GM12878 (cell line): ENCODE measurements around the gene FALEC. TPM values are rescaled to one million over a fixed set of nuclear protein-coding genes. Genes with fewer than 3 reads are reported as not detected.

ENCODE experiments used
- ATAC-seq: fragments of 200-7000 bp; cut with Tn5 transposase; 3 replicates; pipeline ENCODE4 v1.9.1; 2020; ENCODE audit warnings: mild to moderate bottlenecking, moderate library complexity
- BruUV-seq: library from RNA; stranded (reverse); fragments of 400-500 nt; replicated peaks from 2 replicates; lab custom pipeline; 2021; lab: Mats Ljungman, UMichigan
- CTCF ChIA-PET: fragments of 300-600 bp; sonication (Branson Sonifier 250); formaldehyde crosslinking; extraction: SDS; loops from one replicate; lab custom pipeline; 2021; ENCODE audit warnings: inconsistent platforms; lab: Yijun Ruan, JAX
- POLR2A ChIA-PET: fragments of 350-600 bp; formaldehyde crosslinking; extraction: SDS; loops from one replicate; lab custom pipeline; 2021; ENCODE audit warnings: inconsistent platforms; lab: Charles Lee
- RAD21 ChIA-PET: fragments of 300-600 bp; sonication (Branson Sonifier 250); formaldehyde crosslinking; loops from one replicate; lab custom pipeline; 2023; ENCODE audit warnings: antibody characterized with exemption; ENCODE audit not compliant: unreplicated experiment; lab: Charles Lee
- SMC1A ChIA-PET: fragments of 300-600 bp; sonication (Branson Sonifier 250); formaldehyde crosslinking; loops from one replicate; lab custom pipeline; 2023; ENCODE audit not compliant: unreplicated experiment, uncharacterized antibody; lab: Charles Lee
- DNase-seq: peaks from one replicate; pipeline ENCODE4 v3.0.0-alpha.2; 2011; ENCODE audit warnings: low read depth, low spot score
- FAIRE-seq: peaks from 3 replicates; lab custom pipeline; 2011; peaks lifted over from hg19 to GRCh38; lab: Jason Lieb, UNC
- H2AFZ ChIP-seq: 2 replicates; pipeline ENCODE4 v1.6.0; 2011; ENCODE audit warnings: low read depth, low read length, control low read depth; ENCODE audit not compliant: control insufficient read depth
- H3K27ac ChIP-seq: 2 replicates; pipeline ENCODE4 v1.5.1; 2011; ENCODE audit warnings: control low read depth; ENCODE audit not compliant: control insufficient read depth, insufficient read depth
- H3K27me3 ChIP-seq, 2 experiments: replicated peaks in 1 of 2; 2 replicates each; pipeline versions ENCODE4 v1.6.0 to v1.6.1; 2011; ENCODE audit warnings: low read length in 1 of 2; ENCODE audit not compliant: control insufficient read depth in 2 of 2, insufficient read depth in 2 of 2
- H3K36me3 ChIP-seq, 2 experiments: 2 replicates each; pipeline ENCODE4 v1.5.1; 2011; ENCODE audit warnings: low read length in 1 of 2; ENCODE audit not compliant: control insufficient read depth in 2 of 2, insufficient read depth in 2 of 2
- H3K4me1 ChIP-seq: 2 replicates; pipeline ENCODE4 v1.6.1; 2011; ENCODE audit warnings: mild to moderate bottlenecking, low read length, moderate library complexity, mixed read lengths; ENCODE audit not compliant: control insufficient read depth, insufficient read depth
- H3K4me2 ChIP-seq: 2 replicates; pipeline ENCODE4 v1.6.0; 2011; ENCODE audit warnings: control low read depth; ENCODE audit not compliant: control insufficient read depth, insufficient read depth
- H3K4me3 ChIP-seq: fragments of 200-600 bp; sonication (generic); 2 replicates; pipeline ENCODE4 v1.5.1; 2016
- H3K79me2 ChIP-seq: 2 replicates; pipeline ENCODE4 v1.6.0; 2011; ENCODE audit warnings: low read length; ENCODE audit not compliant: control insufficient read depth, insufficient read depth
- H3K9ac ChIP-seq: 2 replicates; pipeline ENCODE4 v1.8.0; 2011; ENCODE audit warnings: low read length, control low read depth, mixed read lengths; ENCODE audit not compliant: control insufficient read depth, insufficient read depth
- H3K9me3 ChIP-seq: replicated peaks from 3 replicates; pipeline ENCODE4 v1.5.1; 2011; ENCODE audit warnings: mild to moderate bottlenecking, low read length; ENCODE audit not compliant: control insufficient read depth, insufficient read depth
- H4K20me1 ChIP-seq: 2 replicates; pipeline ENCODE4 v1.6.0; 2011; ENCODE audit not compliant: control insufficient read depth, insufficient read depth
- ASH2L ChIP-seq: fragments of 300-600, 200-600 bp; sonication (generic); IDR thresholded peaks from 2 replicates; pipeline ENCODE4 v1.6.1; 2017; ENCODE audit warnings: low read depth, mild to moderate bottlenecking, borderline replicate concordance
- ESRRA ChIP-seq: IDR thresholded peaks from 2 replicates; pipeline ENCODE4 v1.6.1; 2012; ENCODE audit warnings: mild to moderate bottlenecking, low read length, improper control_type of control experiment
- HCFC1 ChIP-seq: fragments of 150-350 bp; IDR thresholded peaks from 2 replicates; pipeline ENCODE4 v1.6.1; 2014; ENCODE audit warnings: low read length
- HDAC6 ChIP-seq: fragments of 200-600 bp; sonication (generic); IDR thresholded peaks from one replicate; pipeline ENCODE4 v1.8.0; 2017; ENCODE audit warnings: antibody characterized with exemption; ENCODE audit not compliant: unreplicated experiment
- IRF3 ChIP-seq: fragments of 450-650 bp; IDR thresholded peaks from 2 replicates; pipeline ENCODE4 v1.6.1; 2014; ENCODE audit warnings: mild to moderate bottlenecking
- JUNB ChIP-seq: IDR thresholded peaks from 2 replicates; pipeline ENCODE4 v1.6.1; 2016; ENCODE audit warnings: antibody characterized with exemption, mild to moderate bottlenecking
- MTA2 ChIP-seq: fragments of 450-650 bp; IDR thresholded peaks from 2 replicates; pipeline ENCODE4 v1.6.1; 2016; ENCODE audit warnings: low read depth, mild to moderate bottlenecking, moderate library complexity
- NFIC ChIP-seq: IDR thresholded peaks from 2 replicates; pipeline ENCODE4 v1.6.1; 2012; ENCODE audit warnings: low read depth, mild to moderate bottlenecking, inconsistent platforms, low read length, moderate library complexity
- NKRF ChIP-seq: fragments of 450-650 bp; conservative IDR thresholded peaks from 2 replicates; pipeline ENCODE4 v1.6.1; 2017; ENCODE audit warnings: mild to moderate bottlenecking, moderate library complexity
- POLR2AphosphoS2 ChIP-seq: IDR thresholded peaks from 2 replicates; pipeline ENCODE4 v1.6.1; 2011; ENCODE audit warnings: low read depth, mild to moderate bottlenecking, low read length, improper control_type of control experiment, moderate library complexity
- POU2F2 ChIP-seq: IDR thresholded peaks from 3 replicates; pipeline ENCODE4 v1.6.1; 2011; ENCODE audit warnings: low read depth, mild to moderate bottlenecking, low read length, borderline replicate concordance
- RB1 ChIP-seq: fragments of 450-650 bp; formaldehyde crosslinking; IDR thresholded peaks from 2 replicates; pipeline ENCODE4 v1.6.1; 2017; ENCODE audit warnings: mild to moderate bottlenecking, borderline replicate concordance
- SMC3 ChIP-seq: IDR thresholded peaks from 2 replicates; pipeline ENCODE4 v1.6.1; 2011; ENCODE audit warnings: low read length, improper control_type of control experiment, borderline replicate concordance
- ZNF274 ChIP-seq: IDR thresholded peaks from one replicate; pipeline ENCODE4 v1.8.0; 2011; ENCODE audit not compliant: insufficient read length, insufficient read depth
- WGBS: methylation state at CpG from one replicate; pipeline ENCODE4 v1.1.6; 2016; ENCODE audit warnings: low lambda C conversion rate; ENCODE audit not compliant: insufficient replicate concordance, insufficient coverage; ENCODE audit errors: missing lambda C conversion rate; 5-methylcytosine and 5-hydroxymethylcytosine counted together
- in situ Hi-C: fragments of 300-500 bp; cut with MboI; formaldehyde crosslinking; loops from 9 replicates; pipeline ENCODE4 v1.14.3; 2018; ENCODE audit warnings: mixed read lengths
- intact Hi-C: fragments of 100-400 bp; cut with micrococcal nuclease; formaldehyde crosslinking; loops from one replicate; pipeline ENCODE4 v1.14.2; 2022; ENCODE audit not compliant: unreplicated experiment
- polyA plus RNA-seq, 11 experiments: library from polyadenylated mRNA; depleted of rRNA in 4 of 11; unstranded in 6 of 11; stranded (reverse) in 5 of 11; fragments of >200 nt; fragmentation: Nextera tagmentation in 4 of 11; fragmentation: Illumina TruSeq in 1 of 11; extraction: Ambion mirVana in 4 of 11; extraction: Trizol in 1 of 11; gene quantifications; 1 replicate in 1 of 11; 2 replicates in 10 of 11; pipeline versions ENCODE4 v1.2.1 to v1.2.3, GENCODE V29; 2011 to 2016; ENCODE audit warnings: inconsistent platforms in 2 of 11, missing spikeins in 2 of 11, low read depth in 1 of 11
- total RNA-seq, 4 experiments: library from RNA; depleted of rRNA in 3 of 4; stranded (reverse); fragments of >200 nt in 3 of 4; fragmentation: Illumina TruSeq in 1 of 4; extraction: Trizol in 1 of 4; gene quantifications; 2 replicates each; pipeline versions ENCODE4 v1.2.1 to v1.2.3, GENCODE V29; 2013 to 2021
- TF ChIP-seq, protein P1 (sequence below): fragments of 150-350 bp; IDR thresholded peaks from 2 replicates; pipeline ENCODE4 v1.6.1; 2014; ENCODE audit warnings: mild to moderate bottlenecking, low read depth, low read length
- TF ChIP-seq, protein P2 (sequence below): IDR thresholded peaks from 2 replicates; pipeline ENCODE4 v1.6.1; 2011; ENCODE audit warnings: low read depth, mild to moderate bottlenecking, low read length, moderate library complexity, borderline replicate concordance; ENCODE audit errors: extremely low read depth

The FALEC gene
- total and polyA plus RNA-seq, 10 of the 15 experiments (the other 5 are each of a cell fraction or from before 2014, with no cell fraction given): 0.21 to 0.71 (median 0.32) TPM; not detected in 3

- DNase-seq (no peak), ATAC-seq (no peak), FAIRE-seq (no peak)
- Histone ChIP-seq H3K79me2 (no peaks in the 10 kb centered on the region), H3K9me3 (no peaks in the 10 kb centered on the region), H3K4me3 (no peak overlapping the region), H3K4me2 (no peak overlapping the region), H3K9ac (no peak overlapping the region), H3K27ac (no peak overlapping the region), H3K4me1 (no peaks in the 10 kb centered on the region), H3K36me3 (peaks cover 5 to 20% of the 10 kb centered on the region in 2 experiments), H4K20me1 (no peaks in the 10 kb centered on the region), H3K27me3 (no peaks in the 10 kb centered on the region), H2AFZ (no peak overlapping the region)
- ChIA-PET POLR2A (interaction anchor here (0.5 to 0.8 kb wide), 3 partner anchors 17 to 373 kb away, joined by 3 to 4 read pairs (median 3); partner anchors contain the start of gene FALEC), RAD21 (no interaction called here), SMC1A (no interaction called here), CTCF (interaction anchor here (0.6 kb wide), 1 partner anchor 9 kb away, joined by 3 read pairs; no protein-coding TSS in a partner anchor)
- in situ Hi-C loops: no loop called here
- BruUV-seq: no TSS peak
- TF ChIP-seq IRF3 (no peak), POLR2AphosphoS2 (no peak), ESRRA (no peak), NKRF (no peak), ASH2L (no peak), HDAC6 (no peak), NFIC (no peak), HCFC1 (no peak), JUNB (no peak), SMC3 (no peak), RB1 (no peak), POU2F2 (no peak), ZNF274 (no peak), MTA2 (no peak)
- TF ChIP-seq, protein P1, sequence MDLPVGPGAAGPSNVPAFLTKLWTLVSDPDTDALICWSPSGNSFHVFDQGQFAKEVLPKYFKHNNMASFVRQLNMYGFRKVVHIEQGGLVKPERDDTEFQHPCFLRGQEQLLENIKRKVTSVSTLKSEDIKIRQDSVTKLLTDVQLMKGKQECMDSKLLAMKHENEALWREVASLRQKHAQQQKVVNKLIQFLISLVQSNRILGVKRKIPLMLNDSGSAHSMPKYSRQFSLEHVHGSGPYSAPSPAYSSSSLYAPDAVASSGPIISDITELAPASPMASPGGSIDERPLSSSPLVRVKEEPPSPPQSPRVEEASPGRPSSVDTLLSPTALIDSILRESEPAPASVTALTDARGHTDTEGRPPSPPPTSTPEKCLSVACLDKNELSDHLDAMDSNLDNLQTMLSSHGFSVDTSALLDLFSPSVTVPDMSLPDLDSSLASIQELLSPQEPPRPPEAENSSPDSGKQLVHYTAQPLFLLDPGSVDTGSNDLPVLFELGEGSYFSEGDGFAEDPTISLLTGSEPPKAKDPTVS: no peak
- TF ChIP-seq, protein P2, sequence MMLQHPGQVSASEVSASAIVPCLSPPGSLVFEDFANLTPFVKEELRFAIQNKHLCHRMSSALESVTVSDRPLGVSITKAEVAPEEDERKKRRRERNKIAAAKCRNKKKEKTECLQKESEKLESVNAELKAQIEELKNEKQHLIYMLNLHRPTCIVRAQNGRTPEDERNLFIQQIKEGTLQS: no peak
- 98% methylated on average over 9 of the region's 10 CpGs for WGBS
- intact Hi-C loops: no loop called here
These were observed 17.2 kb upstream of the FALEC start for GRCh38 chr1:150498342-150498741.
